GM12892 (cell line): ENCODE results near the gene BEAN1.

ENCODE experiments used
- POLR2A ChIP-seq: IDR thresholded peaks from 2 replicates; pipeline ENCODE4 v1.6.1; 2011; ENCODE audit warnings: low read depth, low read length, control low read depth
- POLR2AphosphoS5 ChIP-seq: IDR thresholded peaks from 2 replicates; pipeline ENCODE4 v1.6.1; 2011; ENCODE audit warnings: low read depth, low read length, control low read depth
- TAF1 ChIP-seq: IDR thresholded peaks from 2 replicates; pipeline ENCODE4 v1.6.1; 2011; ENCODE audit warnings: low read depth, mild to moderate bottlenecking, control low read depth, low read length, borderline replicate concordance

GRCh38 chr16:66383551-66383950 is 43.5 kb upstream of the BEAN1 start:
- TF ChIP-seq TAF1, result no peak
- no peak for TF ChIP-seq POLR2A
- TF ChIP-seq POLR2AphosphoS5, result no peak
